Measurements from ENCODE around the gene UACA. TPM values are rescaled to one million over a fixed set of nuclear protein-coding genes. Genes with fewer than 3 reads are reported as not detected.

Gene UACA
- total and polyA plus RNA-seq, 2 experiments from 2014 or later = 64.0 to 135 TPM

DNA sequence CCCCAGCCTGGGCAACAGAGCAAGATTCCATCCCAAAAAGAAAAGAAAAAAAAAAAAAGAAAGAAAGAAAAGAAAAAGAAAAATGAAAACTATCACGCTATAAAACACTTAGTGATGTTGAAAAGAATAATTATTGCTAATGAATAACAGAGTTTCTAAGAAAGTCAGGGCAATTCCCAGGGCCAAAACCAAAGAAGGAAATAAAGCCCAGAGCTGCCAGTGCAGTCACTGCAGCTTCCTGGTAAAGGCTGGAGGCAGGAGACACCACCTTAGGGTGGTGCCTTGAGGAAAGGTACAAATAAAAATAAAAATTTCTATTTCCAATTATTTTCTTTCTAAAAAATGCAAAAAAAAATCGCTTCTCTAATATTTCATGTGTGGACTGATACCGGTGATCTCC, 19.7 kb upstream of the UACA start:
- H3K4me2 ChIP-seq (ENCODE audit: unreplicated experiment) = peak overlapping the region; percentile 63
- no peak for TF ChIP-seq EZH2 (IDR thresholded peaks at IDR 0.05; ENCODE audit: insufficient read depth, poor library complexity, severe bottlenecking)
- no peak for TF ChIP-seq EZH2phosphoT487 (IDR thresholded peaks at IDR 0.05; ENCODE audit: insufficient read depth, low read depth)

DNA sequence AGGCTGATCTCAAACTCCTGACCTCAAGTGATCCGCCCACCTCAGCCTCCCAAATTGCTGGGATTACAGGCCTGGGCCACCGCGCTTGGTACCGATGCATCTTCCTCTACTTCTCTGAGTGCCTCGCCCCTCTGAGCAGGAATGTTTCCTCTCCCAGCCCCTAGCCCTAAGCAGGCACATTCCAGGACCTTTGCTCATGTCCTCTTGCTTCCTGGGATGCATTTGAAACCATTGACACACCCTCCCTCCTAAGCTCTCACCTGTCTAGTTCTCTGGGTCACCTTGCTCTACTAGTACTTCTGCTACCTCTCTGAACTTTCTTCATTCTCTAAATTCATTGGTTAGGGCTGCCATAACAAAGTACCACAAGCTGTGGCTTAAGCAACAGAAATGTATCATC, 17.9 kb upstream of the UACA start:
- in situ Hi-C loops (cut with MboI) = no loop called here
- Histone ChIP-seq H2AFZ (no peak overlapping the region), H4K20me1 (ENCODE audit: insufficient read depth) (no peaks in the 10 kb centered on the region), H3K27ac (no peak overlapping the region), H3K9me3 (ENCODE audit: low read depth) (no peaks in the 10 kb centered on the region), H3K4me3 (no peak overlapping the region), H3K4me1 (ENCODE audit: insufficient read depth) (peaks cover 33% of the 10 kb centered on the region), H3K79me2 (ENCODE audit: insufficient read depth) (no peaks in the 10 kb centered on the region), H3K9ac (no peak overlapping the region), H3K9me2 (ENCODE audit: insufficient read depth) (no peaks in the 10 kb centered on the region), H3K4me2 (ENCODE audit: unreplicated experiment) (no peak overlapping the region), H3K36me3 (ENCODE audit: low read depth) (no peaks in the 10 kb centered on the region), H3F3A (ENCODE audit: insufficient read depth) (peaks cover 47% of the 10 kb centered on the region), H3K27me3 (replicated peaks; ENCODE audit: insufficient read depth) (no peaks in the 10 kb centered on the region)
- DNase-seq = no peak
- WGBS, 2 experiments (ENCODE audit: low coverage in 1 of 2, low lambda C conversion rate in 2 of 2, missing lambda C conversion rate in 2 of 2) = 91 to 97% methylated on average over 5 of the region's 5 CpGs
- TF ChIP-seq EZH2 (IDR thresholded peaks at IDR 0.05; ENCODE audit: insufficient read depth, poor library complexity, severe bottlenecking) (no peak), EZH2phosphoT487 (IDR thresholded peaks at IDR 0.05; ENCODE audit: insufficient read depth, low read depth) (no peak)

More for the DNA sequence above, 19.7 kb upstream of the UACA start:
- no peaks in the 10 kb centered on the region for H3K27me3 ChIP-seq (replicated peaks; ENCODE audit: insufficient read depth)
- no peak overlapping the region for H2AFZ ChIP-seq
- in situ Hi-C loops (cut with MboI) = no loop called here
- DNase-seq = no peak
- H3F3A ChIP-seq (ENCODE audit: insufficient read depth) = peaks cover 37% of the 10 kb centered on the region
- H3K4me1 ChIP-seq (ENCODE audit: insufficient read depth) = peaks cover 30% of the 10 kb centered on the region
- H3K9me3 ChIP-seq (ENCODE audit: low read depth) = no peaks in the 10 kb centered on the region
- H3K79me2 ChIP-seq (ENCODE audit: insufficient read depth) = no peaks in the 10 kb centered on the region
- H4K20me1 ChIP-seq (ENCODE audit: insufficient read depth) = no peaks in the 10 kb centered on the region
- H3K9me2 ChIP-seq (ENCODE audit: insufficient read depth) = no peaks in the 10 kb centered on the region
- H3K9ac ChIP-seq = no peak overlapping the region
- no peaks in the 10 kb centered on the region for H3K36me3 ChIP-seq (ENCODE audit: low read depth)
- H3K4me3 ChIP-seq = no peak overlapping the region
- peak overlapping the region; percentile 23; the same call in 1 of the 2 replicates for H3K27ac ChIP-seq
- WGBS, 2 experiments (ENCODE audit: low coverage in 1 of 2, low lambda C conversion rate in 2 of 2, missing lambda C conversion rate in 2 of 2) = 75 to 83% methylated on average over 3 of the region's 3 CpGs

DNA sequence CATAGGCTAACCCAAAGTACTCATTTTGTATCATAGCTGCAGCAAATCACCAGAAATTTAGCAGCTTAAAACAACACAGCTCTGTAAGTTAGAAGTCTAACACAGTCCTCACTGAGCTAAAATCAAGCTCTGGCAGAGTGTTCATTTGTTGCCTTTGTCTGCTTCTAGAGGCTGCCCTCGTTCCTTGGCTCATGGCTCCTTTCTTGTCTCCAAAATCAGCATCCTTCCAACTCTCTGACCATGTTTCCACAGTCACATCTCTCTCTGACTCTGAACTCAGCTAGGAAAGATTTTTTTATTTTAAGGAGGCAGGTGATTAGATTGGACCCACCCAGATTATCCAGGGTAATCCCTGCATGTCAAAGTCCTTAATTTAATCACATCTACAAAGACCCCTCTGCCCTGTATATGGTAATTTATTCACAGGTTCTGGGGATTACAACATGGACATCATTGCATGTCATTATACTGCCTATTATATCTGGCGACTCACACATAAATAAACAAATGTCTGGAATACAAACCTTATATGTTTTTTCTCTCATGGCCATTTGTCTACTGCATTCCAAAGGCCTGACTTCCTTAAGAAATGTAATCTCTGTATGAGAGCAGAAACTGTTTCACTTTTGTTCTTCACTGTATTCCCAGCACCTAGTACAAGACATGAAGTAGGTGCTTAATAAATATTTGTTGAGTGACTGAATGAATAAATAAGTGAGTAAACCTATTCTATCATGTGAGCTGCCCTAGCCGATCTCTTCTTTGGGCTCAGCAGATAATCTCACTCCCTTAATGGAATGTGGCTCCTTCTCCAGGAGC, 15.1 kb upstream of the UACA start:
- TF ChIP-seq EZH2 (IDR thresholded peaks at IDR 0.05; ENCODE audit: insufficient read depth, poor library complexity, severe bottlenecking) (no peak), EZH2phosphoT487 (IDR thresholded peaks at IDR 0.05; ENCODE audit: insufficient read depth, low read depth) (no peak)
- H3K9ac ChIP-seq = peak overlapping the region; percentile 18; the same call in 1 of the 2 replicates
- H2AFZ ChIP-seq = peak overlapping the region; percentile 4; the same call in 1 of the 2 replicates
- in situ Hi-C loops (cut with MboI) = no loop called here
- H3K79me2 ChIP-seq (ENCODE audit: insufficient read depth) = no peaks in the 10 kb centered on the region
- no peaks in the 10 kb centered on the region for H3K9me2 ChIP-seq (ENCODE audit: insufficient read depth)
- H4K20me1 ChIP-seq (ENCODE audit: insufficient read depth) = no peaks in the 10 kb centered on the region
- H3K4me2 ChIP-seq (ENCODE audit: unreplicated experiment) = peak overlapping the region; percentile 51
- H3K27ac ChIP-seq = peak overlapping the region; percentile 56
- no peaks in the 10 kb centered on the region for H3K27me3 ChIP-seq (replicated peaks; ENCODE audit: insufficient read depth)
- H3K9me3 ChIP-seq (ENCODE audit: low read depth) = no peaks in the 10 kb centered on the region
- H3F3A ChIP-seq (ENCODE audit: insufficient read depth) = peaks cover 48% of the 10 kb centered on the region
- DNase-seq = peak; percentile 84
- peaks cover 49% of the 10 kb centered on the region for H3K4me1 ChIP-seq (ENCODE audit: insufficient read depth)
- WGBS, 2 experiments (ENCODE audit: low coverage in 1 of 2, low lambda C conversion rate in 2 of 2, missing lambda C conversion rate in 2 of 2) = 17 to 20% methylated on average over 3 of the region's 3 CpGs
- H3K4me3 ChIP-seq = peak overlapping the region; percentile 5; the same call in 1 of the 2 replicates
- H3K36me3 ChIP-seq (ENCODE audit: low read depth) = no peaks in the 10 kb centered on the region

DNA sequence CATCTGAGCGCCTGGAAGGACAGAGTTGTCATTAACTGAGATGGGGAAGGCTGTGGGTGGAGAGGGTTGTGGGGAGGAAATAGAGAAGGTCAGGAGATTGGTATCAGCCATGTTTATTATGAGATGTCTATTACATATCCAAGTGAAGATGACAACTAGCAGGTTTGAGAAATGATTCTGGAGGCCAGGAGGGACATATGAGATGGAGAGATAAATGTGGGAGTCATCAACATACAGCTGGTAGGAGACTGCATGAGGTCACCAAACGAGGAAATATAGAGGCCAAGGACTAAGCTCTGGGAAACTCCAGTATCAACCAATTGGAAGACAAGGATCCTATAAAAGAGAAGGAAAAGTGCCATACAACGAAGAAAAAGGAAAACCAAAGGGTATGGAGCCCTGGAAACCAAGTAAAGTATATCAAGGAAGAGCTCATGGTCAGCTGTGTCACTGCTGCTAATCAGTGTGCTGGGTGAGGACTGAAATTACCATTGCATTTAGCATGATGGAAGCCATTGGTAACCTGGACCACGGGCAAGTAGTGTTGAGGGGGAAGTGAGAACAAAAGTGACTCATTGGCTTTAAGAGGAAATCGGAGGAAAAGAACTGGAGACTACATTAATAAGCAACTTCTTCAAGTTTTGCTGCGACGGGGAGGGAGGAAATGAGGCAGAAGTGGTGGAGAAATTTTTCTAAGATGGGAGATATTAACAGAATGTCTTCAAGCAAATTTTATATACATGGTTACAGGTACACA, 14.0 kb upstream of the UACA start:
- in situ Hi-C loops (cut with MboI) = no loop called here
- Histone ChIP-seq H3K4me1 (ENCODE audit: insufficient read depth) (peaks cover 54% of the 10 kb centered on the region), H3K36me3 (ENCODE audit: low read depth) (no peaks in the 10 kb centered on the region), H3K79me2 (ENCODE audit: insufficient read depth) (no peaks in the 10 kb centered on the region), H3K9me2 (ENCODE audit: insufficient read depth) (no peaks in the 10 kb centered on the region), H4K20me1 (ENCODE audit: insufficient read depth) (no peaks in the 10 kb centered on the region), H3K27me3 (replicated peaks; ENCODE audit: insufficient read depth) (no peaks in the 10 kb centered on the region), H3K9ac (no peak overlapping the region), H3K9me3 (ENCODE audit: low read depth) (no peaks in the 10 kb centered on the region), H2AFZ (peak overlapping the region; percentile 54), H3K4me3 (no peak overlapping the region), H3F3A (ENCODE audit: insufficient read depth) (peaks cover 48% of the 10 kb centered on the region), H3K4me2 (ENCODE audit: unreplicated experiment) (no peak overlapping the region), H3K27ac (0 out of 2 replicates have a peak overlapping the region, but pooled peaks have one; percentile 16)
- DNase-seq = peak; percentile 50
- 57 to 65% methylated on average over 7 of the region's 7 CpGs for WGBS, 2 experiments (ENCODE audit: low coverage in 1 of 2, low lambda C conversion rate in 2 of 2, missing lambda C conversion rate in 2 of 2)
- TF ChIP-seq EZH2phosphoT487 (IDR thresholded peaks at IDR 0.05; ENCODE audit: insufficient read depth, low read depth) = no peak
- TF ChIP-seq EZH2 (IDR thresholded peaks at IDR 0.05; ENCODE audit: insufficient read depth, poor library complexity, severe bottlenecking) = no peak

Measured in GM23248 (cell line).